HG02763 (cell line): ENCODE data around the gene DAZAP1.

Source experiments
- ATAC-seq: cut with Tn5 transposase; IDR thresholded peaks from one replicate; pipeline ENCODE4 v1.9.1; 2021; ENCODE audit warnings: mild to moderate bottlenecking, moderate library complexity; ENCODE audit not compliant: unreplicated experiment

Gene DAZAP1

DNA sequence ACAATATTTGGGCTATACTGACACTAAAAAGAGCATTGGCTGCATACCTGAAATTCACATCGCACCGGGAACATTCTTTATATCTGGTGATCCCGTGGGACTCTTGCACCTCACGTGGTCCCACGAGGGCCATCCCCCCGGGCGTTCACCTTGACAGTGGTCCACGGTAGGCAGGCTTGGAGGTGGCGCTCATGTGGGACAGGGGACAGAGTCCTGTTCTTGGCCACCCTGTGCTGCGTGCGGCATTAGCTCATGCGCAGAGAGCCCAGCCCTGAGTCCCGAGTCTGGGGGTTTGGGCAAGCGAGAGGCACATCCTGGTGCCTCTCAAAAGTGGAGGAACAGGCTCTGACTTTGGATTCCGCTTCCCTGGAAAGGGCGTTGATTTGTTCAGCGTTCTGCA, 13.5 kb upstream of the DAZAP1 start:
- no peak for ATAC-seq

GRCh38 chr19:1394252-1395193, 12.9 kb upstream of the DAZAP1 start:
- ATAC-seq = no peak

GRCh38 chr19:1395194-1396018, 12.0 kb upstream of the DAZAP1 start:
- ATAC-seq = no peak

DNA sequence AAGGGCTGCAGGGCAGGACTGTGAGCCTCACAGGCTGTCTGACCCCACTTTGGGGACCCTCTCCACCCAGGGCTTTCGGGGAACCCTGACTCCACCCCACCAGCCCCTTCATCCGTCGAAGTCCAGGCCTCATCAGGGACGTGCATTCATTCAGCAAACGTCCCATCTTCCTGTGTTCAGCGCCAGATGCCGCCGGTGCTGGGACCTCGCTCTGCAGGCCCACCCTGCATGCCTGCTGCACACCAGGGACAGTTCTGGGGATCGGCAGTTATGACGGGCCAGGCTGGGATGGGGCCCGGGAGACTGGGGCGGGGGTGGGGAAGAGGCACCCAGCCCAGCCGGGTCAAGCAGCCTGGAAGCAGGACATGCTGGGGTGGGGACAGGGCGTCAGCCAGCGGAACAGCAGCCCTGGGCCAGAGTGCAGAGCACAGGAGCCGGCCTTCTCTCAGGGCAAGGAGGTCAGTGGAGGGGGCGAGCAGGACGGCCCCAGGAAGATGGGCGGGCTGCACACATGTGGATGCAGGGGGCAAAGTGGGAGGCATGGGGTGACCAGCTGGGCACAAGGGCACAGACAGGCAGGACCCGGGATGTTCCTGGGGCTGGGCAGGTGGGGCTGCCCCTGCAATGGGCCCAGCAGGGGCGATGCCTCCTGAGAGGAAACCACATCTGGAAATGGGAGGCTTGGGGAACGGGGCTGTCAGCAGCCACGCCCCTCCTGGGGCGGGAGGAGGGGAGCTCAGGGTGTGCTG, 11.2 kb upstream of the DAZAP1 start:
- ATAC-seq = no peak

DNA sequence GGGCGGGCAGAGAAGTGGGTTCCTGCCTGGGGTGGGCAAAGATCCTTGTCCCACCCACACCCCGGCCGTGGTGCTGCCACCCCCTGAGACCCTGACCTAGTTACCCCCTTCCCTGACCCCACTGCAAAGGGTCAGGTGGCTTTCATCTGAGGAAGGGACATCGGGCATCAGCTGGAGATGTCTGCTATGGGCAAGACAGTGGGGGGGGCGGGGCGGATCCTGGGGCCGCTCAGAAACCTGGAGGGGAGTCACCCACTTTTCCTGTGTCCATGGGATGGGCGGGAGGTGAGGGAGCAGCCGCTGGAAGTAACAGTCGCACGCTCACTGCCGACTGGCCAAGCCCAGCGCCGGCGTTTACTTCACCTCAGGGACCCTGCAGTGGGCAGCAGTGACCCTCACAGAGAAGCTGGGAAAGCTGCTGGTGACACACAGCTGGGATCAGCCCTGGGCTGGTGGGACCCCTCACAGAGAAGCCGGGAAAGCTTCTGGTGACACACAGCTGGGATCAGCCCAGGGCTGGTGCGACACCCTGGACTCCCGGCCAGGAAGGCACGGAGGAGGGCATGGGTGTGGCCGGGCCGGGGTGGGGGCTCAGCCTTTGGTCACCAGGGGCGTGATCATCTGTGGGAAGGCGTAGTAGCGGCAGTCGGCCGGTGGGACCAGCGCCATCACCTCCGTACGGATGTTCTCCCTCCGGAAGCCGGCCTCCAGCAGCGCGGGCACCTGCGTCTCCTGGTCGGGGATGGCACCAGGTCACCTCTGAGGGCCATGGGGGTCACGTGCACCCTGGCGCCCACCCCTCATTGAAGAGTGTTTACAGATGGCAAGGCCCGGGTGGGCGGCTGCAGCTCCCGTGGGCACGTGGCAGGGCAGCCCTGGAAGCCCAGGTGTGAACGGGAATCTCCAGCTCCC, 10.4 kb upstream of the DAZAP1 start:
- no peak for ATAC-seq

GRCh38 chr19:1397838-1398237, 9.5 kb upstream of the DAZAP1 start:
- ATAC-seq = no peak

DNA sequence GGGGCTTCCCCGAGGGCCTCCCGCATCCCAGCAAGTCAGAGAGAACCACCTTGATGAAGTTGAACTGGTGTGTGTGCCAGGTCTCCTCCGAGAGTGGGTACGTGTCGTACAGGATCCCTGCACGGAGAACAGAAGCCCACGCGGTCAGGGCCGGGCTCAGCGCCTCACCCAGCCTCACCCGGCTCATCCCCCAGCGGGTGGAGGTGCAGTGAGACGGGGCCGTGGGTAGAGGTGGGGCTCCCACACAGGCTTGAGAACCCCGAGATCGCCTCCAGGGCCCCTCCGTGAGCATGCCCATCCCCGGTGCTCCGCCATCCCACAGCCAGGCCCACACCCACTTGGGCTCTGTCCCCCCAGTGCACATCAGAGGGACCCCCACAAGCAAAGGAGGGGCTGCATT, 8.3 kb upstream of the DAZAP1 start:
- ATAC-seq = no peak

- ATAC-seq = no peak
These were observed 7.6 kb upstream of the DAZAP1 start for GRCh38 chr19:1399745-1400144.

DNA sequence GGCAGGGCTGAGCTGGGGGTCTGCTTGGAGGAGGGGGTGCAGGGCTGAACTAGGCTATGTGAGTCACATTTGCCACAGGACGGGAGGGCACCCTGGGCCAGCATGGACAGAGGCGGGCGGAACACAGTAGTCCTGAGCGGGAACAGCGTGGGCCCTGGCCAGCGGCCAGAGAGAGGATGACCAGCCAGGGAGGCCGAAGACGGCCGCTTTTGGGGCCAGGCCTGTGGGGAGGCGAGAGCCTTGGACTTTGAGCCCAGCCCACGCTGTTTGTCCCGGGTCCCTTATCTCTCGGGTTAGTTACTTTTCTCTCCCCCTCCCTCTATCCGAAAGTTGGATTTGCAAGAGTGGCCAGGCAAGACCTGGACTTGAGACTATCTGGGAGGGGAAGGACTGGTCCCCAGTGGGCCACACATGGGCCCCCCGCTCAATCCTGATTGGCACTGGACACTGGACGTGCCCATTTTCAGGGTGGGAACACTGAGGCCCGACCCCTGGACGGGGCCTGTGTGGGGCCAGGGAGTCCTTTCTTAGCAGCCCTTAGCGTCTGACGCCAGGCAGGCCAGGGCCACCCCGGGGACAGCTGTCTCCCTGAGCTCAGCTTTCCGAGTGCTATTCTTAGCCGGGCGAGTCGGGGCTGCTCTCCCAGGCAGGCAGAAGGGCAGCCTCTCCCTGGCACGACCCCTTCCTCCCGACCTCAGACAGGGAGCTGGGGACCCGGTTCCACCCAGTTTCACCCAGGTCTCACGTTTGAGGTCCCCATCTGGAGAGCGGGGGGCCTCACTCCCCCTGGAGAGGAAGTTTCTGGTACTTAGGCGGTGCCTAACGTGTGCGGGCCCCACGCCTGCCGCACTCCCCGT, 6.9 kb upstream of the DAZAP1 start:
- no peak for ATAC-seq

DNA sequence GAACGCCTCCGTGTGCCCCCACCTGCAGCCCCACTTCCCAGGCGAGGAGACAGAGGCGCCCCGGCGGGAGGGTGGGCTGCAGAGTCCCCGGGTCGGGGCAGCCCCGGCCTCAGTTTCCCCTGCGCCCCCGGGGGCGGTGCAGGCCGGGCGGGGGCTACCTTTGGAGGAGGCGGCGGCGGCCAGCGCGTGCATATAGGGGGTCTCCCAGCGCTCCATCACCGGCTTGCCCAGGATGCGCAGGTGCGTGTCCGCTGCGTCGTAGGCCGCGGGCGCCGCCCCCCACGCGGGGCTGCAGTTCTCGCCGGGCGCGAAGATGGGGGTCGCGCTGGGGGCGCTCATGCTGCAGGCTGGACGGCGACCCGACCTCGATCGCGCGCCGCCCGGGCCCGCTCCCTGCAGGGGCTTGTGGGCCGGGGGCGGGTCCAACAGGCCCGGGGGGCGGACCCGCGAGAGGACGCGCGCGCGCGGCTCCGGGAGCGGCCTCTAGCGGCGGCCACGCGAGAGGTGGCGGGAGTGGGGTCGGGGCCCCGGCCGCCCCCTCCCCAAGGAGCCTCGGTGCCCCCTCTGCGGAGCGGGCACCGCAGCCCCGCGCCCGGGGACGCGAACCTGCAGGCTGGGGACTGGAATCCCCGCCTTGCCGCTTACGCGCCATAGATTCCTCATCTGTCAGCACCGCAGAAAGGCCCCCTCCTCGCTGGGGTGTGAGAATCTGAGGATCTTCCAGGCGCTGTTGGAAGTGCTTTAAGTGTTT, 6.1 kb upstream of the DAZAP1 start, which contains the start of gene GAMT:
GAMT (minus strand) TSS at position 405 of the 751 bp plus-strand sequence; CDS start at position 339, 66 bp downstream.
- no peak for ATAC-seq

- ATAC-seq = no peak
These were observed 5.5 kb upstream of the DAZAP1 start for GRCh38 chr19:1401889-1402217.

- ATAC-seq = no peak
These were observed 4.8 kb upstream of the DAZAP1 start for GRCh38 chr19:1402411-1403070.

DNA sequence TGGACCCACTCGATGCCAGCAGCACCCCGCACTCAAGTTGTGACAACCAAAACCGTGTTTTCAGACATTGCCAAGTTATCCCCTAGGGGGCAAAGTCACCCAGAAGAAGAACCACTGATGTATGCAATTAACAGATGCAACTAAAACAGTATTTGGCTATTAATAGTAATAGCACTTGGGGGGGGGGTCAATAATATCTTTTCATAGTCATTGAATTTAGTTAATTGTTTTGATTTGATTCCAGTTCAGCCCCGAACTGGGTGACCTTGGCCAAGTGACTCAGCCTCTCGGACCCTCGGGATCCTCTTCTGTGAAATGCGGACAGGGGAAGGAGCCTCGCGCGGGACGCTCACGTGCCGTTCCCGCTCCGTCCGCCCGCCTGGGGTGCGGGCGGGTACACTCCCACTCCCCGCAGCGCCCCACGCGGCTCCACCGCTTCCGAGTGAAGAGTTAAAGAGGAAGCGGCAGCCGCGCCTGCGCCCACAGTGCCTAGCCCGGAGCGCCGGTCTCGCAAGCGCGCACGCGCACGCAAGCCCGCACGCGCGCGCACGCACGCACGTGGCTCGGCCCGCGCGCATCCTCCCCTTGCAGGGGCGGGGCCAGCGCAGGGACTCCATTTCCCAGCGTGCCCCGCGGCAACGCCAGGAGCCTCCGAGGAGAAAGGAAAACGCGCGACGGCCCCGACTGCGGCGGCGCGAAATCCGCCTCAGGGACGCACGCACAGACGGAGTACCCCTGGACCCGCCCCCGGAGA, 435 bp upstream of the DAZAP1 start:
- ATAC-seq = peak; percentile 80

GRCh38 chr19:1408300-1409203, 1.2 kb downstream of the DAZAP1 start:
- no peak for ATAC-seq

- no peak for ATAC-seq
These were observed 2.0 kb downstream of the DAZAP1 start for GRCh38 chr19:1409204-1410005.
